H1 (cell line): ENCODE measurements around the gene GLYR1. TPM values are rescaled to one million over a fixed set of nuclear protein-coding genes. Genes with fewer than 3 reads are reported as not detected.

Experiments
- CTBP2 ChIP-seq: IDR thresholded peaks from 2 replicates; pipeline ENCODE4 v1.7.0; 2011; ENCODE audit warnings: borderline replicate concordance, mild to moderate bottlenecking, moderate library complexity, mixed read lengths, low read length; ENCODE audit not compliant: insufficient read depth, insufficient read length
- E2F6 ChIP-seq: IDR thresholded peaks from 2 replicates; pipeline ENCODE4 v1.6.1; 2012; ENCODE audit warnings: inconsistent platforms
- polyA plus RNA-seq, 7 experiments: library from polyadenylated mRNA; depleted of rRNA in 3 of 7; stranded (reverse) in 5 of 7; unstranded in 2 of 7; fragments of >200 nt in 5 of 7; fragments of 200-250 nt in 2 of 7; gene quantifications; 1 replicate in 5 of 7; 2 replicates in 1 of 7; 4 replicates in 1 of 7; pipeline versions ENCODE4 v1.2.1 to v1.2.3, GENCODE V29; 2011 to 2013; ENCODE audit warnings: missing spikeins in 2 of 7, mixed read lengths in 2 of 7
- total RNA-seq: library from RNA; stranded (reverse); fragmentation: NEBNext Ultra II Directional; extraction: Animal tissue kit (Norgen Biotek cat#: 25700); gene quantifications from 2 replicates; pipeline ENCODE4 v1.2.1, GENCODE V29; 2021

Gene GLYR1
- total and polyA plus RNA-seq, 2 of the 8 experiments (the other 6 are each of a cell fraction or from before 2014, with no cell fraction given) = 50.2 to 115 TPM

GRCh38 chr16:4796982-4797804, 49.9 kb downstream of the GLYR1 start (continued):
- TF ChIP-seq CTBP2 = no peak
- no peak for TF ChIP-seq E2F6
- TF ChIP-seq, all 59 proteins: peak for 0
